IPS-20b (cell line): ENCODE results near the gene WDTC1.

Experiments
- H3K27ac ChIP-seq: one replicate; pipeline ENCODE4 v1.5.1; 2013; ENCODE audit warnings: low read length
- H3K27me3 ChIP-seq: 2 replicates; pipeline ENCODE4 v1.6.1; 2013; ENCODE audit warnings: mild to moderate bottlenecking, low read length, inconsistent platforms; ENCODE audit not compliant: insufficient read depth
- H3K36me3 ChIP-seq: 2 replicates; pipeline ENCODE4 v1.6.1; 2013; ENCODE audit warnings: low read depth, mild to moderate bottlenecking, inconsistent platforms, low read length, moderate library complexity; ENCODE audit not compliant: insufficient read depth
- H3K4me1 ChIP-seq: 2 replicates; pipeline ENCODE4 v1.6.1; 2013; ENCODE audit warnings: mild to moderate bottlenecking, control low read depth, inconsistent platforms, low read length, moderate library complexity; ENCODE audit not compliant: insufficient read depth
- H3K4me3 ChIP-seq: 2 replicates; pipeline ENCODE4 v1.5.1; 2013; ENCODE audit warnings: mild to moderate bottlenecking, low read length, inconsistent platforms
- H3K9ac ChIP-seq: 2 replicates; pipeline ENCODE4 v1.6.1; 2013; ENCODE audit warnings: low read depth, mild to moderate bottlenecking, inconsistent platforms, low read length, moderate library complexity
- H3K9me3 ChIP-seq: 2 replicates; pipeline ENCODE4 v1.6.1; 2013; ENCODE audit warnings: mild to moderate bottlenecking, low read depth, low read length, inconsistent platforms; ENCODE audit not compliant: insufficient read depth

The WDTC1 gene

GRCh38 chr1:27342391-27342777, 108.0 kb downstream of the WDTC1 start:
- Histone ChIP-seq H3K27me3 (no peaks in the 10 kb centered on the region), H3K27ac (no peak overlapping the region), H3K36me3 (no peaks in the 10 kb centered on the region), H3K4me3 (peak overlapping the region; percentile 60), H3K4me1 (peaks cover 4% of the 10 kb centered on the region), H3K9ac (peak overlapping the region; percentile 56; the same call in 1 of the 2 replicates), H3K9me3 (no peaks in the 10 kb centered on the region)

DNA sequence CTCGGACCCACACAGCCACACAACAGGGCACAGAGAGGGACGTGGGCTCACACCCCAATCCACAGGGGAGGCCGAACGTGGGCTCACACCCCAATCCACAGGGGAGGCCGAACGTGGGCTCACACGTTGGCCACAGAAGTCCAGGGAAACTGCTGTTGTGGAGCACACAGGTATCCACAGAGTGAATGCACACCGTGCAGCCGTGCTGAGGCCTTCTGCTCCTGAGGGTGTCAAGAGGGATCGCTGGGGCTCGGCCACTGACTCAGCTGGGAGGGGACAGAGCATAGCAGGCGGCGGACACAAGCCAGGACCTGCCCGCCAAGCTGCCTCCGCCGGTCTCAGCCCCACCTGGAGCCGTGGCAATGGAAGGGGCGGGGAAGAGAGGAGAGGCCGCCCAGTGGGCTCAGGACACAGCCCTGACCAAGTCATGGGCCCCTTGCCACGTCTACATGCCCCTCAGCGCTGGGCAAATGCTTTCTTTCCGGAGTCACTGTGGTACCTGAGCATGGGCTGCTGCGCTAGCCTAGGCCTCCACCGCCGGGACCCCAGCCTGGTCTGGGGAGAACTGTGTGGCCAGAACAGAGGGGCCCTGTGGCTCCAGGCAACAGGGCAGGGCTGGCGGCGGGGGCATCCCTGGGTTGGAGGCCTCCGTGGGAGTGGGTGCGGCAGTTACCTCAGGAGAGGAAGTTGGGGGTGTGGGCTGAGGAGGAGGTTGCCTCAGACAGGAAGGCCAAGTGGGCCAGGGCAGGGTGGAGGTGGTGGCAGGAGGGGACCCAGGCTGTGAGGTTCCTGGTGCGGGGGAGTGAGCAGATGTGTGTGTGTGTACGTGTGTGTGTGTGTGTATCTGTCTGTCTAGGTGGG, 108.6 kb downstream of the WDTC1 start:
- no peak overlapping the region for H3K27ac ChIP-seq
- H3K4me3 ChIP-seq = peak overlapping the region; percentile 60; the same call in 1 of the 2 replicates
- no peaks in the 10 kb centered on the region for H3K36me3 ChIP-seq
- H3K9me3 ChIP-seq = no peaks in the 10 kb centered on the region
- H3K9ac ChIP-seq = 0 out of 2 replicates have a peak overlapping the region, but pooled peaks have one; percentile 56
- H3K4me1 ChIP-seq = peaks cover 4% of the 10 kb centered on the region
- H3K27me3 ChIP-seq = no peaks in the 10 kb centered on the region

DNA sequence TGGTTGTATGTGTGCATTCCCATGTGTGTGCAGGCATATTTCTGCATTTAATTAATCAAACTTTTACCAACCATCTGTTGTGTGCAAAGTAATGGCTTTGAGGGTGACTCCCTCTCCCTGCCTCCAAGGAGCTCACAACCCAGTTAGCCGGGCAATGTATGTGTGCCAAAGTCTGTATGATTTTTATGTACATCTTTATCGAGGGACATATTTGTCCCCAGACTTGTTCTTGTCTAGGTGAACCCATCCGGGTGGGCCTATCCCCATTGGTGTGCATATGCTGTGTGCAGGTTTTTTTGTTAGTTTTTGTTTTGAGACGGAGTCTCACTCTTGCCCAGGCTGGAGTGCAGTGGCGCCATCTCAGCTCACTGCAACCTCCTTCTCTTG, 109.2 kb downstream of the WDTC1 start:
- Histone ChIP-seq H3K36me3 (no peaks in the 10 kb centered on the region), H3K4me1 (peaks cover 4% of the 10 kb centered on the region)

GRCh38 chr1:27345272-27345671, 110.8 kb downstream of the WDTC1 start:
- H3K9me3 ChIP-seq = no peaks in the 10 kb centered on the region
- H3K27ac ChIP-seq = no peak overlapping the region
- H3K36me3 ChIP-seq = no peaks in the 10 kb centered on the region
- peaks cover 16% of the 10 kb centered on the region for H3K27me3 ChIP-seq
- H3K4me3 ChIP-seq = no peak overlapping the region
- H3K9ac ChIP-seq = no peak overlapping the region
- peaks cover 9% of the 10 kb centered on the region for H3K4me1 ChIP-seq

More for the DNA sequence above, 109.2 kb downstream of the WDTC1 start:
- Histone ChIP-seq H3K9me3 (no peaks in the 10 kb centered on the region), H3K27me3 (peaks cover under 1% of the 10 kb centered on the region; the same call in 1 of the 2 replicates), H3K4me3 (no peak overlapping the region), H3K27ac (no peak overlapping the region), H3K9ac (no peak overlapping the region)

- Histone ChIP-seq H3K36me3 (no peaks in the 10 kb centered on the region), H3K4me3 (no peak overlapping the region), H3K27me3 (peaks cover 22% of the 10 kb centered on the region), H3K4me1 (peaks cover 9% of the 10 kb centered on the region), H3K27ac (no peak overlapping the region), H3K9ac (no peak overlapping the region), H3K9me3 (no peaks in the 10 kb centered on the region)
These were observed 111.9 kb downstream of the WDTC1 start for GRCh38 chr1:27346357-27346756.

GRCh38 chr1:27346991-27347624, 112.7 kb downstream of the WDTC1 start:
- Histone ChIP-seq H3K9ac (no peak overlapping the region), H3K27me3 (peaks cover 22% of the 10 kb centered on the region), H3K4me3 (no peak overlapping the region), H3K36me3 (no peaks in the 10 kb centered on the region), H3K27ac (no peak overlapping the region), H3K4me1 (peaks cover 7% of the 10 kb centered on the region), H3K9me3 (no peaks in the 10 kb centered on the region)

GRCh38 chr1:27348861-27349783, 114.7 kb downstream of the WDTC1 start:
- peaks cover 22% of the 10 kb centered on the region for H3K27me3 ChIP-seq
- no peak overlapping the region for H3K27ac ChIP-seq
- peak overlapping the region; percentile 63; the same call in 1 of the 2 replicates for H3K9ac ChIP-seq
- no peaks in the 10 kb centered on the region for H3K36me3 ChIP-seq
- peaks cover 5% of the 10 kb centered on the region for H3K4me1 ChIP-seq
- peak overlapping the region; percentile 64 for H3K4me3 ChIP-seq
- H3K9me3 ChIP-seq = no peaks in the 10 kb centered on the region

GRCh38 chr1:27349784-27350662, 115.6 kb downstream of the WDTC1 start:
- Histone ChIP-seq H3K9me3 (no peaks in the 10 kb centered on the region), H3K36me3 (no peaks in the 10 kb centered on the region), H3K4me1 (peaks cover 5% of the 10 kb centered on the region), H3K27me3 (peaks cover 22% of the 10 kb centered on the region), H3K9ac (peak overlapping the region; percentile 54; the same call in 1 of the 2 replicates), H3K4me3 (peak overlapping the region; percentile 64), H3K27ac (no peak overlapping the region)

DNA sequence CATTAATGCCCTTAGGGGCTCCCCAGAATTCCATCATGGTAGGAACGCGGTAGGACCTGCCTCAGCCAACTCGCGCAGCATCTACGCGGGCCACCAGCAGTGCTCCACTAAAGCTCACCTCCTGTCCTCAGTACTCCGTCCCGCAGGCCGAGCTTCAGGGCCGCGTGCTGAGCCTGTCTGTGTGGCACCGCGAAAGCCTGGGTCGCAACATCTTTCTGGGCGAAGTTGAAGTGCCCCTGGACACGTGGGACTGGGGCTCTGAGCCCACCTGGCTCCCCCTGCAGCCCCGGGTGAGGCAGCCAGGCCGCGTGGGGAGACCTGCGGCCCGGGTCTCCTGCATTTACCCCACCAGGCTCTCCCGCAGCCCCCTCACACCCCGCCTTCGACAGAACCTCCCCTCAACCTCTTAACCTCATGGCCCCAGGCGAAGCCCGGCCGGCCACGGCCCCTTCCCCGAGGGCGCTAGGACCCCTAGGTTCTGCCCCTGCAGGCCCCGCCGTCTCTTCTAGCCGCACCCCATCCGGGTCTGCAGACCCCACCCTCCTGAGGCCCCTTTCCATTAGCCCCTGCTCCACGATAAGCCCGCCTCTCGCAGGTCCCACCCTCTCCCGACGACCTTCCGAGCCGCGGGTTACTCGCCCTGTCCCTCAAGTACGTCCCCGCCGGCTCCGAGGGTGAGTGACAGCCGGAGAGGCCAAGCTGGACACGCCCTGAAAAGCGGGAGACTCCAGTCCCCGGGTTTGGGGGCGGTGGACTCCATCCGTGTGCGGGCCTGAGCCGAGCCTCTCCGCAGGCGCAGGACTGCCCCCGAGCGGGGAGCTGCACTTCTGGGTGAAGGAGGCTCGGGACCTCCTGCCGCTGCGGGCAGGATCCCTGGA, 116.5 kb downstream of the WDTC1 start:
- Histone ChIP-seq H3K27me3 (peaks cover 22% of the 10 kb centered on the region), H3K27ac (no peak overlapping the region), H3K9me3 (no peaks in the 10 kb centered on the region), H3K4me1 (peaks cover 5% of the 10 kb centered on the region), H3K4me3 (peak overlapping the region; percentile 64), H3K9ac (peak overlapping the region; percentile 54; the same call in 1 of the 2 replicates), H3K36me3 (no peaks in the 10 kb centered on the region)

- Histone ChIP-seq H3K4me3 (peak overlapping the region; percentile 64), H3K9ac (peak overlapping the region; percentile 35; the same call in 1 of the 2 replicates), H3K4me1 (peaks cover 5% of the 10 kb centered on the region), H3K9me3 (no peaks in the 10 kb centered on the region), H3K27ac (no peak overlapping the region), H3K27me3 (peaks cover 22% of the 10 kb centered on the region), H3K36me3 (no peaks in the 10 kb centered on the region)
These were observed 117.2 kb downstream of the WDTC1 start for GRCh38 chr1:27351541-27352107.
